Stimulated activated naive CD4-positive, alpha-beta T cell (primary cell): Measurements from ENCODE around the gene TRH.

Source experiments
- DNase-seq, 6 experiments: peaks; one replicate each; lab custom pipeline; 2025; lab: John Stamatoyannopoulos, UW

Gene TRH

GRCh38 chr3:129974564-129974832 is at the start of gene TRH:
Gene TRH (plus strand): TSS chr3:129974720. CDS start chr3:129975817, 1,097 bp downstream.
- peak in 1 of 6 experiments; percentile 7 for DNase-seq

- no peak for DNase-seq
Observed at GRCh38 chr3:129927072-129927471, 47.4 kb upstream of the TRH start.

GRCh38 chr3:129929383-129929782 is 45.1 kb upstream of the TRH start:
- no peak for DNase-seq

GRCh38 chr3:129933471-129933870 is 41.0 kb upstream of the TRH start:
- DNase-seq = no peak

GRCh38 chr3:129934234-129935123 is 40.0 kb upstream of the TRH start:
- DNase-seq = peak in 5 of 6 experiments; percentile 7 to 46 (median 8)

- peak in 4 of 6 experiments; percentile 22 to 39 (median 33) for DNase-seq
Observed at GRCh38 chr3:129936757-129937156, 37.8 kb upstream of the TRH start.

- no peak for DNase-seq
Observed at GRCh38 chr3:129937717-129938116, 36.8 kb upstream of the TRH start.

- DNase-seq = no peak
Observed at GRCh38 chr3:129938140-129938930, 36.2 kb upstream of the TRH start.

GRCh38 chr3:129940086-129940485 is 34.4 kb upstream of the TRH start:
- DNase-seq = no peak

- no peak for DNase-seq
Observed at GRCh38 chr3:129942296-129942695, 32.2 kb upstream of the TRH start.

- DNase-seq = no peak
Observed at GRCh38 chr3:129943020-129943419, 31.5 kb upstream of the TRH start.

GRCh38 chr3:129944709-129945108 is 29.8 kb upstream of the TRH start:
- no peak for DNase-seq

GRCh38 chr3:129947538-129948240 is 26.8 kb upstream of the TRH start:
- DNase-seq = no peak

GRCh38 chr3:129950318-129951046 is 24.0 kb upstream of the TRH start:
- no peak for DNase-seq

GRCh38 chr3:129952556-129953355 is 21.8 kb upstream of the TRH start:
- DNase-seq = no peak

GRCh38 chr3:129953621-129954020 is 20.9 kb upstream of the TRH start:
- DNase-seq = no peak

GRCh38 chr3:129954514-129954913 is 20.0 kb upstream of the TRH start:
- no peak for DNase-seq

GRCh38 chr3:129956936-129957335 is 17.6 kb upstream of the TRH start:
- DNase-seq = no peak

- DNase-seq = no peak
Observed at GRCh38 chr3:129958755-129959154, 15.8 kb upstream of the TRH start.

- DNase-seq = no peak
Observed at GRCh38 chr3:129961141-129961541, 13.4 kb upstream of the TRH start.

- DNase-seq = no peak
Observed at GRCh38 chr3:129962600-129962999, 11.9 kb upstream of the TRH start.
